SH-SY5Y (cell line): ENCODE measurements around the gene WDR91.

Source experiments
- GATA2 ChIP-seq: IDR thresholded peaks from 2 replicates; pipeline ENCODE4 v1.6.1; 2011; ENCODE audit warnings: mild to moderate bottlenecking, low read depth, low read length
- GATA3 ChIP-seq: IDR thresholded peaks from 2 replicates; pipeline ENCODE4 v1.6.1; 2011; ENCODE audit warnings: low read depth, mild to moderate bottlenecking, low read length, moderate library complexity

- no peak for TF ChIP-seq GATA3
- no peak for TF ChIP-seq GATA2
Measured at GRCh38 chr7:135258585-135258984, 47.3 kb upstream of the WDR91 start.
